Measurements from ENCODE around the gene HOXC11. TPM values are rescaled to one million over a fixed set of nuclear protein-coding genes. Genes with fewer than 3 reads are reported as not detected.

HOXC11 gene
- total RNA-seq, 2 donors from 2014 or later = not detected

- intact Hi-C loops (cut with DNase I) = no loop called here
- no peak for TF ChIP-seq POLR2A (IDR thresholded peaks at IDR 0.05)
- TF ChIP-seq, protein P1, sequence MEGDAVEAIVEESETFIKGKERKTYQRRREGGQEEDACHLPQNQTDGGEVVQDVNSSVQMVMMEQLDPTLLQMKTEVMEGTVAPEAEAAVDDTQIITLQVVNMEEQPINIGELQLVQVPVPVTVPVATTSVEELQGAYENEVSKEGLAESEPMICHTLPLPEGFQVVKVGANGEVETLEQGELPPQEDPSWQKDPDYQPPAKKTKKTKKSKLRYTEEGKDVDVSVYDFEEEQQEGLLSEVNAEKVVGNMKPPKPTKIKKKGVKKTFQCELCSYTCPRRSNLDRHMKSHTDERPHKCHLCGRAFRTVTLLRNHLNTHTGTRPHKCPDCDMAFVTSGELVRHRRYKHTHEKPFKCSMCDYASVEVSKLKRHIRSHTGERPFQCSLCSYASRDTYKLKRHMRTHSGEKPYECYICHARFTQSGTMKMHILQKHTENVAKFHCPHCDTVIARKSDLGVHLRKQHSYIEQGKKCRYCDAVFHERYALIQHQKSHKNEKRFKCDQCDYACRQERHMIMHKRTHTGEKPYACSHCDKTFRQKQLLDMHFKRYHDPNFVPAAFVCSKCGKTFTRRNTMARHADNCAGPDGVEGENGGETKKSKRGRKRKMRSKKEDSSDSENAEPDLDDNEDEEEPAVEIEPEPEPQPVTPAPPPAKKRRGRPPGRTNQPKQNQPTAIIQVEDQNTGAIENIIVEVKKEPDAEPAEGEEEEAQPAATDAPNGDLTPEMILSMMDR (IDR thresholded peaks at IDR 0.05) = no peak
- TF ChIP-seq POLR2AphosphoS5 (IDR thresholded peaks at IDR 0.05) = no peak
- 5% methylated on average over 10 of the region's 10 CpGs for WGBS
Measured at GRCh38 chr12:53950437-53950773, 22.5 kb upstream of the HOXC11 start.

DNA sequence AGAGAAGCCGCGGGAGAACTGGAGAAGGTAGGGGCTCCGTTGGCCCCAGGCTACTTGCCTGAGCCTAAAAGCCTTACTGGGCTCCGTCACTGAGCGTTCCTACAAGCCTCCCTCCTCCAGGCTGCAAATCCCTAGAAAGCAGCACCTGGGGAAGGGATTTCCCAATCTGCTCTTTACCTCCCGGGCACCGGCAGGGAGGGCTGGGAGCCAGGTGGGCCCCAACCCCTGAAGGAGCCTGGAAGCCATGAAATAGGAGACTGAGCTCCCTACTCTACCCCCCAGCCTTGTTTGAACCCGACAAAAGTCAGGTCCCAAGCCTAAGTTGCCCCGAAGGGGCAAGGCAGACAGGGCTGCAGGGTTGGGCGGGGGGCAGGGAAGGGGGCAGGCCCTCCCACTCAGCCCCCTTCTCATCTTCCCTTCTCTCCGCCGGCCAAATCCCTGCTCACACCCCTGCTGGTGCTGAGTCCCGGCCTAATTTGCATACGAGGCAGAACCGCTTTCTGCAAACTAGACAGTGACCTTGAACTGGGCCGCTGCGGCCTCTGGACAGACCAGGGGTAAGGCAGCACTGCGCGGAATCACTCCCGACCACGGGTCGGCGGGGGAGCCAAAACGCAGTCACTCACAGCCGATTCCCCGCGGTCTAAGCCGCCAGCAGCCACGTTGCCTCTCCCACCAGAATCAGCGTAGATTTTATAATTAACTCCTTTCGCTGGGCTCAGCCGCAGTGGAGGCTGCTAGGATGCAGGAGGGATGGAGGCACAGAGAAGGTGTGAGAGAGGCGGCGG is 21.9 kb upstream of the HOXC11 start:
- TF ChIP-seq POLR2A (IDR thresholded peaks at IDR 0.05) (no peak), POLR2AphosphoS5 (IDR thresholded peaks at IDR 0.05) (no peak)
- TF ChIP-seq, protein P1 (IDR thresholded peaks at IDR 0.05) = no peak
- intact Hi-C loops (cut with DNase I) = no loop called here

More at GRCh38 chr12:53950437-53950773, 22.5 kb upstream of the HOXC11 start:
- H3K4me3 ChIP-seq = no peak overlapping the region
- no peaks in the 10 kb centered on the region for H3K36me3 ChIP-seq
- no peaks in the 10 kb centered on the region for H3K9me3 ChIP-seq
- H3K4me1 ChIP-seq (replicated peaks) = no peaks in the 10 kb centered on the region
- H3K27me3 ChIP-seq (replicated peaks; ENCODE audit: insufficient read depth) = peaks cover 59% of the 10 kb centered on the region
- no peak for DNase-seq (ENCODE audit: low spot score)
- no peak overlapping the region for H3K27ac ChIP-seq

GRCh38 chr12:53951577-53952334 is 21.2 kb upstream of the HOXC11 start:
- TF ChIP-seq, protein P1 (IDR thresholded peaks at IDR 0.05) = no peak
- TF ChIP-seq POLR2A (IDR thresholded peaks at IDR 0.05) = no peak
- no peak for TF ChIP-seq POLR2AphosphoS5 (IDR thresholded peaks at IDR 0.05)
- intact Hi-C loops (cut with DNase I) = no loop called here
- no peak for DNase-seq (ENCODE audit: low spot score)
- H3K27ac ChIP-seq = no peak overlapping the region
- peaks cover 66% of the 10 kb centered on the region for H3K27me3 ChIP-seq (replicated peaks; ENCODE audit: insufficient read depth)
- no peaks in the 10 kb centered on the region for H3K36me3 ChIP-seq
- no peak overlapping the region for H3K4me3 ChIP-seq
- H3K9me3 ChIP-seq = no peaks in the 10 kb centered on the region
- H3K4me1 ChIP-seq (replicated peaks) = no peaks in the 10 kb centered on the region
- 5% methylated on average over 47 of the region's 47 CpGs for WGBS

More for the DNA sequence above, 21.9 kb upstream of the HOXC11 start:
- Histone ChIP-seq H3K9me3 (no peaks in the 10 kb centered on the region), H3K36me3 (no peaks in the 10 kb centered on the region), H3K4me3 (no peak overlapping the region), H3K4me1 (replicated peaks) (no peaks in the 10 kb centered on the region), H3K27me3 (replicated peaks; ENCODE audit: insufficient read depth) (peaks cover 60% of the 10 kb centered on the region), H3K27ac (no peak overlapping the region)
- 6% methylated on average over 34 of the region's 34 CpGs for WGBS
- no peak for DNase-seq (ENCODE audit: low spot score)

- intact Hi-C loops (cut with DNase I) = no loop called here
- no peak overlapping the region for H3K27ac ChIP-seq
- peaks cover 69% of the 10 kb centered on the region for H3K27me3 ChIP-seq (replicated peaks; ENCODE audit: insufficient read depth)
- TF ChIP-seq POLR2AphosphoS5 (IDR thresholded peaks at IDR 0.05) = no peak
- TF ChIP-seq, protein P1 (IDR thresholded peaks at IDR 0.05) = no peak
- no peak for TF ChIP-seq POLR2A (IDR thresholded peaks at IDR 0.05)
- H3K4me1 ChIP-seq (replicated peaks) = no peaks in the 10 kb centered on the region
- H3K36me3 ChIP-seq = no peaks in the 10 kb centered on the region
- no peaks in the 10 kb centered on the region for H3K9me3 ChIP-seq
- H3K4me3 ChIP-seq = no peak overlapping the region
- DNase-seq (ENCODE audit: low spot score) = no peak
- WGBS = 10% methylated on average over 13 of the region's 13 CpGs
Measured at GRCh38 chr12:53952335-53952694, 20.6 kb upstream of the HOXC11 start.

Data from prostate gland (tissue), 2 donors.